Stomach smooth muscle (tissue), 2 donors: ENCODE data around the gene RBBP4.
"Not testable (repeated sequence)": the region's sequence is repeated elsewhere in the genome, so short reads cannot be mapped to it uniquely, and the experiment has no call there.

ENCODE experiments used
- H3K27ac ChIP-seq: one replicate; pipeline ENCODE4 v1.7.0; 2013; ENCODE audit warnings: mild to moderate bottlenecking, low read length, inconsistent platforms
- H3K27me3 ChIP-seq, 2 donors: one replicate each; pipeline ENCODE4 v1.7.0; 2013; ENCODE audit warnings: low read length in 2 of 2; ENCODE audit not compliant: insufficient read depth in 2 of 2, control insufficient read depth in 1 of 2
- H3K36me3 ChIP-seq, 2 donors: one replicate each; pipeline ENCODE4 v1.7.0; 2013; ENCODE audit warnings: low read length in 2 of 2; ENCODE audit not compliant: control insufficient read depth in 2 of 2, insufficient read depth in 2 of 2
- H3K4me1 ChIP-seq: one replicate; pipeline ENCODE4 v1.7.0; 2013; ENCODE audit warnings: low read length; ENCODE audit not compliant: control insufficient read depth, insufficient read depth
- H3K4me3 ChIP-seq, 2 donors: one replicate each; pipeline ENCODE4 v1.7.0; 2013; ENCODE audit warnings: low read length in 2 of 2
- H3K9ac ChIP-seq, 2 donors: one replicate each; pipeline ENCODE4 v1.7.0; 2013; ENCODE audit warnings: low read length in 2 of 2, mild to moderate bottlenecking in 1 of 2
- H3K9me3 ChIP-seq, 2 donors: one replicate each; pipeline ENCODE4 v1.7.0; 2013; ENCODE audit warnings: low read length in 2 of 2; ENCODE audit not compliant: control insufficient read depth in 2 of 2
- donor health status: healthy.
- donor health status: Pancreatic carcinoma.

RBBP4 gene

GRCh38 chr1:32709075-32709474 is 58.1 kb downstream of the RBBP4 start:
- Histone ChIP-seq H3K4me1 (peaks cover 27% of the 10 kb centered on the region), H3K36me3 (no peaks in the 10 kb centered on the region), H3K4me3 (no peak overlapping the region), H3K9ac (no peak overlapping the region), H3K9me3 (no peaks in the 10 kb centered on the region), H3K27me3 (no peaks in the 10 kb centered on the region), H3K27ac (no peak overlapping the region)

- Histone ChIP-seq H3K4me1 (peaks cover 23% of the 10 kb centered on the region), H3K9me3 (no peaks in the 10 kb centered on the region), H3K27ac (no peak overlapping the region), H3K4me3 (no peak overlapping the region), H3K27me3 (no peaks in the 10 kb centered on the region), H3K36me3 (no peaks in the 10 kb centered on the region), H3K9ac (no peak overlapping the region)
These were observed 58.5 kb downstream of the RBBP4 start for GRCh38 chr1:32709476-32709875.

- H3K27me3 ChIP-seq, H3K9ac ChIP-seq, H3K27ac ChIP-seq, H3K4me3 ChIP-seq, H3K36me3 ChIP-seq, H3K9me3 ChIP-seq: not testable (repeated sequence)
- peaks cover 15% of the 10 kb centered on the region for H3K4me1 ChIP-seq
These were observed 60.2 kb downstream of the RBBP4 start for GRCh38 chr1:32711221-32711620.

- peaks cover 7% of the 10 kb centered on the region for H3K4me1 ChIP-seq
- H3K9ac ChIP-seq, result no peak overlapping the region
- no peaks in the 10 kb centered on the region for H3K36me3 ChIP-seq
- no peaks in the 10 kb centered on the region for H3K27me3 ChIP-seq
- no peak overlapping the region for H3K27ac ChIP-seq
- H3K9me3 ChIP-seq, result no peaks in the 10 kb centered on the region
- no peak overlapping the region for H3K4me3 ChIP-seq
These were observed 62.1 kb downstream of the RBBP4 start for GRCh38 chr1:32713081-32713480.

- no peaks in the 10 kb centered on the region for H3K9me3 ChIP-seq
- H3K36me3 ChIP-seq, result no peaks in the 10 kb centered on the region
- no peak overlapping the region for H3K4me3 ChIP-seq
- no peak overlapping the region for H3K27ac ChIP-seq
- peaks cover 7% of the 10 kb centered on the region for H3K4me1 ChIP-seq
- no peak overlapping the region for H3K9ac ChIP-seq
- no peaks in the 10 kb centered on the region for H3K27me3 ChIP-seq
These were observed 63.3 kb downstream of the RBBP4 start for GRCh38 chr1:32714277-32714676.

- Histone ChIP-seq H3K4me3 (no peak overlapping the region), H3K9ac (no peak overlapping the region), H3K27ac (no peak overlapping the region), H3K36me3 (no peaks in the 10 kb centered on the region), H3K27me3 (no peaks in the 10 kb centered on the region), H3K9me3 (no peaks in the 10 kb centered on the region), H3K4me1 (peaks cover 7% of the 10 kb centered on the region)
These were observed 64.9 kb downstream of the RBBP4 start for GRCh38 chr1:32715901-32716311.

GRCh38 chr1:32716312-32717148 is 65.5 kb downstream of the RBBP4 start:
- no peak overlapping the region for H3K9ac ChIP-seq
- no peak overlapping the region for H3K4me3 ChIP-seq
- H3K36me3 ChIP-seq, result no peaks in the 10 kb centered on the region
- H3K27ac ChIP-seq, result no peak overlapping the region
- H3K9me3 ChIP-seq, result no peaks in the 10 kb centered on the region
- H3K27me3 ChIP-seq, result no peaks in the 10 kb centered on the region
- peaks cover 7% of the 10 kb centered on the region for H3K4me1 ChIP-seq

- no peaks in the 10 kb centered on the region for H3K9me3 ChIP-seq
- H3K4me3 ChIP-seq, result no peak overlapping the region
- no peak overlapping the region for H3K27ac ChIP-seq
- no peaks in the 10 kb centered on the region for H3K27me3 ChIP-seq
- H3K9ac ChIP-seq, result no peak overlapping the region
- H3K36me3 ChIP-seq, result no peaks in the 10 kb centered on the region
- H3K4me1 ChIP-seq, result peaks cover under 1% of the 10 kb centered on the region
These were observed 66.5 kb downstream of the RBBP4 start for GRCh38 chr1:32717503-32717902.

- no peaks in the 10 kb centered on the region for H3K27me3 ChIP-seq
- no peaks in the 10 kb centered on the region for H3K9me3 ChIP-seq
- no peaks in the 10 kb centered on the region for H3K36me3 ChIP-seq
- no peak overlapping the region for H3K9ac ChIP-seq
- H3K27ac ChIP-seq, result no peak overlapping the region
- no peak overlapping the region for H3K4me3 ChIP-seq
- H3K4me1 ChIP-seq, result no peaks in the 10 kb centered on the region
These were observed 67.0 kb downstream of the RBBP4 start for GRCh38 chr1:32718036-32718435.

- H3K4me3 ChIP-seq, result no peak overlapping the region
- no peaks in the 10 kb centered on the region for H3K4me1 ChIP-seq
- no peaks in the 10 kb centered on the region for H3K36me3 ChIP-seq
- H3K27ac ChIP-seq, result no peak overlapping the region
- H3K9me3 ChIP-seq, result no peaks in the 10 kb centered on the region
- no peaks in the 10 kb centered on the region for H3K27me3 ChIP-seq
- H3K9ac ChIP-seq, result no peak overlapping the region
These were observed 67.5 kb downstream of the RBBP4 start for GRCh38 chr1:32718527-32718926.

- no peaks in the 10 kb centered on the region for H3K9me3 ChIP-seq
- no peak overlapping the region for H3K27ac ChIP-seq
- H3K27me3 ChIP-seq, result no peaks in the 10 kb centered on the region
- no peak overlapping the region for H3K4me3 ChIP-seq
- no peak overlapping the region for H3K9ac ChIP-seq
- H3K4me1 ChIP-seq, result no peaks in the 10 kb centered on the region
- H3K36me3 ChIP-seq, result no peaks in the 10 kb centered on the region
These were observed 68.8 kb downstream of the RBBP4 start for GRCh38 chr1:32719681-32720275.
